ENCODE measurements around the gene CD44.

DNA sequence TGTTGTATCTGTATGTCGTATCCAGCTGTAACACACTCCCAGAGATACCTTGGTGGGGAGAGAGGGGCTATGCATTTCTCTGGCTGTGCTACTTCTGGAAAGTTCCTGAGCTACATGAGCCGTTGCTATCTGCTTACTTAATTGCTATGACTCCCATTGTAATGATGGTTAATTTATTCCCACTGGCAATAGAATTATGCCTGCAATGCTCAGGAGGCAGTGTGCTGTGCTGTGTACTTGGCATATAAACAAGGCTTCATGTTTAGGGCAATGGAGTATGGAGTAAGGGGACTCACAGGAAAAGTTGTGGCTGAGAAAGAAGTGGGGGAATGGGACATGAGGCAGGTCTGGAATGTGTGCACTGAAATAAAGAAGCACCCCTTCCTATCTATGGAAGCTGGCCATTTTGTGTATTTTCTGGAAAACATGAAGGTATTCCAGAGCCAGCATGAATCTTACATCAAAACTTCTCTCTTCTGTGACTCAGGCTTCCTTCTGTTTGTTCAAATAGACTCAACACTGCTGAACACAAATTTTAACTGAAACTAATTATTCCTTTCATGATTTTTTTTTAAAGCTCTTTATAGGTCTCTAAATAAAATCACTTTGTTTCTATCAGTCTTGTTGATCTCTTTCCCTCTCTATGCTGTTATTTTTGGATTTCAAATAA is 40.6 kb downstream of the CD44 start:
- TF ChIP-seq, protein P1, sequence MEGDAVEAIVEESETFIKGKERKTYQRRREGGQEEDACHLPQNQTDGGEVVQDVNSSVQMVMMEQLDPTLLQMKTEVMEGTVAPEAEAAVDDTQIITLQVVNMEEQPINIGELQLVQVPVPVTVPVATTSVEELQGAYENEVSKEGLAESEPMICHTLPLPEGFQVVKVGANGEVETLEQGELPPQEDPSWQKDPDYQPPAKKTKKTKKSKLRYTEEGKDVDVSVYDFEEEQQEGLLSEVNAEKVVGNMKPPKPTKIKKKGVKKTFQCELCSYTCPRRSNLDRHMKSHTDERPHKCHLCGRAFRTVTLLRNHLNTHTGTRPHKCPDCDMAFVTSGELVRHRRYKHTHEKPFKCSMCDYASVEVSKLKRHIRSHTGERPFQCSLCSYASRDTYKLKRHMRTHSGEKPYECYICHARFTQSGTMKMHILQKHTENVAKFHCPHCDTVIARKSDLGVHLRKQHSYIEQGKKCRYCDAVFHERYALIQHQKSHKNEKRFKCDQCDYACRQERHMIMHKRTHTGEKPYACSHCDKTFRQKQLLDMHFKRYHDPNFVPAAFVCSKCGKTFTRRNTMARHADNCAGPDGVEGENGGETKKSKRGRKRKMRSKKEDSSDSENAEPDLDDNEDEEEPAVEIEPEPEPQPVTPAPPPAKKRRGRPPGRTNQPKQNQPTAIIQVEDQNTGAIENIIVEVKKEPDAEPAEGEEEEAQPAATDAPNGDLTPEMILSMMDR (IDR thresholded peaks at IDR 0.05): no peak
- TF ChIP-seq EP300 (IDR thresholded peaks at IDR 0.05) (no peak), POLR2A (IDR thresholded peaks at IDR 0.05) (no peak)
